ENCODE results near the gene IRAK3.
"Not testable (repeated sequence)": the region's sequence is repeated elsewhere in the genome, so short reads cannot be mapped to it uniquely, and the experiment has no call there.

DNA sequence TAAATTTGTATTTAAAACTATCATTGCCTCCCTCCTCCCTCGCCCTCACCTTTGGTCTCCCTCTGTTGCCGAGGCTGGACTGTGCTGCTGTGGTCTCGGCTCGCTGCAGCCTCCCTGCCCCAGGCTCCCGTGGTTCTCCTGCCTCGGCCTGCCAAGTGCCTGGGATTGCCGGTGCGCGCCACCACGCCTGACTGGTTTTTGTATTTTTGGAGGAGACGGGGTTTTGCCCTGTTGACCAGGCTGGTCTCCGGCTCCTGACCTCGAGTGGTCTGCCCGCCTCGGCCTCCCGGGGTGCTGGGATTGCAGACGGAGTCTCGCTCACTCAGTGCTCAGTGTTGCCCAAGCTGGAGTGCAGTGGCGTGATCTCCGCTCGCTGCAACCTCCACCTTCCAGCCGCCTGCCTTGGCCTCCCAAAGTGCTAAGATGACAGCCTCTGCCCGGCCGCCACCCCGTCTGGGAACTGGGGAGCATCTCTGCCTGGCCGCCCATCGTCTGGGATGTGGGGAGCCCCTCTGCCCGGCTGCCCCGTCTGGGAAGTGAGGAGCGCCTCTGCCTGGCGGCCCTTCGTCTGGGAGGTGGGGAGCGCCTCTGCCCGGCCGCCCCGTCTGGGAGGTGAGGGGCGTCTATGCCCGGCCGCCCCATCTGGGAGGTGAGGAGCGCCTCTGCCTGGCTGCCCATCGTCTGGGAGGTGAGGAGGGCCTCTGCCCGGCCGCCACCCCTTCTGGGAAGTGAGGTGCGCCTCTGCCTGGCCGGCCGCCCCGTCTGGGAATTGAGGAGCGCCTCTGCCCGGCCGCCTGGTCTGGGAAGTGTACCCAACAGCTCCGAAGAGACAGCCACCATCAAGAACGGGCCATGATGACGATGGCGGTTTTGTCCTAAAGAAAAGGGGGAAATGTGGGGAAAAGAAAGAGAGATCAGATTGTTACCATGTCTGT lies 14.4 kb upstream of the IRAK3 start:
- TF ChIP-seq, protein P1, sequence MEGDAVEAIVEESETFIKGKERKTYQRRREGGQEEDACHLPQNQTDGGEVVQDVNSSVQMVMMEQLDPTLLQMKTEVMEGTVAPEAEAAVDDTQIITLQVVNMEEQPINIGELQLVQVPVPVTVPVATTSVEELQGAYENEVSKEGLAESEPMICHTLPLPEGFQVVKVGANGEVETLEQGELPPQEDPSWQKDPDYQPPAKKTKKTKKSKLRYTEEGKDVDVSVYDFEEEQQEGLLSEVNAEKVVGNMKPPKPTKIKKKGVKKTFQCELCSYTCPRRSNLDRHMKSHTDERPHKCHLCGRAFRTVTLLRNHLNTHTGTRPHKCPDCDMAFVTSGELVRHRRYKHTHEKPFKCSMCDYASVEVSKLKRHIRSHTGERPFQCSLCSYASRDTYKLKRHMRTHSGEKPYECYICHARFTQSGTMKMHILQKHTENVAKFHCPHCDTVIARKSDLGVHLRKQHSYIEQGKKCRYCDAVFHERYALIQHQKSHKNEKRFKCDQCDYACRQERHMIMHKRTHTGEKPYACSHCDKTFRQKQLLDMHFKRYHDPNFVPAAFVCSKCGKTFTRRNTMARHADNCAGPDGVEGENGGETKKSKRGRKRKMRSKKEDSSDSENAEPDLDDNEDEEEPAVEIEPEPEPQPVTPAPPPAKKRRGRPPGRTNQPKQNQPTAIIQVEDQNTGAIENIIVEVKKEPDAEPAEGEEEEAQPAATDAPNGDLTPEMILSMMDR (IDR thresholded peaks at IDR 0.05): not testable (repeated sequence)
- TF ChIP-seq POLR2A (IDR thresholded peaks at IDR 0.05); EP300 (IDR thresholded peaks at IDR 0.05; ENCODE audit: low read depth): not testable (repeated sequence)
